K562 treated with DMSO at 1 percent for 4 hours (cell line): Measurements from ENCODE around the gene ELSPBP1. TPM values are rescaled to one million over a fixed set of nuclear protein-coding genes. Genes with fewer than 3 reads are reported as not detected.

ENCODE experiments used
- total RNA-seq: library from RNA; unstranded; fragments of 300-600 nt; gene quantifications from 2 replicates; pipeline ENCODE4 v1.2.3, GENCODE V29; 2022; ENCODE audit not compliant: insufficient read depth

The ELSPBP1 gene
- total RNA-seq = 1.0 TPM in 1 of 2 replicates, not detected in the other

GRCh38 chr19:47994209-47994802 lies at the start of gene ELSPBP1:
Gene ELSPBP1, plus strand, starts transcription at chr19:47994632. Its CDS starts 14,036 bp downstream, at chr19:48008668.

GRCh38 chr19:47992070-47992469 lies 2.4 kb upstream of the ELSPBP1 start, which contains the start of gene BSPH1:
Gene BSPH1, minus strand, starts transcription at chr19:47992170. Its CDS starts 89 bp downstream, at chr19:47992081.

GRCh38 chr19:48043675-48044258 lies 49.3 kb downstream of the ELSPBP1 start, which contains the start of gene CABP5:
Gene CABP5, minus strand, starts transcription at chr19:48044079. Its CDS starts 157 bp downstream, at chr19:48043922.

Other genes with a start within 250 kb of the ELSPBP1 start
- gene NOP53, start 249.1 kb upstream of the ELSPBP1 start, total RNA-seq = 1,045 and 1,223 TPM in 2 replicates
- 96.8 and 155 TPM in 2 replicates for gene SELENOW, start 215.9 kb upstream of the ELSPBP1 start, total RNA-seq
- not detected in 2 replicates for gene TPRX1, start 190.1 kb upstream of the ELSPBP1 start, total RNA-seq
- not detected in 2 replicates for gene CRX, start 172.7 kb upstream of the ELSPBP1 start, total RNA-seq
- gene TPRX2, start 135.4 kb upstream of the ELSPBP1 start, total RNA-seq = not detected in 2 replicates
- 0.74 TPM in 1 of 2 replicates, not detected in the other for gene SULT2A1, start 108.3 kb upstream of the ELSPBP1 start, total RNA-seq
- gene BSPH1, start 2.5 kb upstream of the ELSPBP1 start, total RNA-seq = not detected in 2 replicates
- not detected in 2 replicates for gene CABP5, start 49.4 kb downstream of the ELSPBP1 start, total RNA-seq
- gene PLA2G4C, start 116.2 kb downstream of the ELSPBP1 start, total RNA-seq = 3.5 TPM in 1 of 2 replicates, not detected in the other
- gene LIG1, start 175.7 kb downstream of the ELSPBP1 start, total RNA-seq = 48.3 and 60.9 TPM in 2 replicates
- gene ZSWIM9, start 176.0 kb downstream of the ELSPBP1 start, total RNA-seq = 4.7 and 6.6 TPM in 2 replicates